Stimulated activated CD4-positive, alpha-beta T cell treated with anti-CD3 and anti-CD28 coated beads, Interleukin-12 subunit alpha, Interleukin-12 subunit beta, amount 100 ng/mL, for 48 hours (primary cell): ENCODE data around the gene PIAS1.

Experiments
- DNase-seq, 3 donors: peaks; one replicate each; pipeline ENCODE4 v3.0.0-alpha.2; 2020; ENCODE audit warnings: low read depth in 2 of 3, low spot score in 1 of 3

PIAS1 gene

DNA sequence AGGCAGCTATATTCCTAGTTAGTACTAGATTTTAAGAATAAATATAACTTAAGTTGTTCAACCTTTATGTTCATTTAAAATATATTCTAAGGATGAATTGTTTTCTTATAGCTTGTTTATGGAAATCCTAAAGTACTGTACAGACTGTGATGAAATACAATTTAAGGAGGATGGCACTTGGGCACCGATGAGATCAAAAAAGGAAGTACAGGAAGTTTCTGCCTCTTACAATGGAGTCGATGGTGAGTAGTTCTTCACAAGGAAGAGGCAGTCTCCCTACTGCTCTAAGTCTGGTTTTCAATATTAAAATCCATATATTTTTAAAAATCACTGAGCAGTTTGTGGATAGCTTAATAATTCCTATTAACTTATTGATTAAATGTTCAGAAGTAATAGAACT lies 121.4 kb downstream of the PIAS1 start:
- no peak for DNase-seq

DNA sequence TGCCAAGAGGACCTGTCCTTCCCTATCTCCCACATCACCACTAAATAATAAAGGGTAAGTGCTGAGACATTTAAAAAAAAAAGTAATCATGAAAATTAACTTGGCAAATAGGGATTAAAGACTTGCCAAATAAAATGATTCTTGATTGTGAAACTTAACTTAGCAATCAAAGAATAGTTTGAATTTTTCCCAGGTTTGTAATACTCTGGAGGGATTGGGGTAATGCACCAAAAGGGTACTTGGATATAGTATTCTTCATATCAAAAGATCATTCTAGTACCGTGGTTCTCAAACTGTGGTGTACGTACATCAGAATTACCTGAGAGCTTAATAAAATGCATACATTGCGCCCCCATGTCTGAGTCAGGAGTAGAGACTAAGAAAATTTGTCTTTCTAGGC lies 122.5 kb downstream of the PIAS1 start:
- DNase-seq, result no peak

DNA sequence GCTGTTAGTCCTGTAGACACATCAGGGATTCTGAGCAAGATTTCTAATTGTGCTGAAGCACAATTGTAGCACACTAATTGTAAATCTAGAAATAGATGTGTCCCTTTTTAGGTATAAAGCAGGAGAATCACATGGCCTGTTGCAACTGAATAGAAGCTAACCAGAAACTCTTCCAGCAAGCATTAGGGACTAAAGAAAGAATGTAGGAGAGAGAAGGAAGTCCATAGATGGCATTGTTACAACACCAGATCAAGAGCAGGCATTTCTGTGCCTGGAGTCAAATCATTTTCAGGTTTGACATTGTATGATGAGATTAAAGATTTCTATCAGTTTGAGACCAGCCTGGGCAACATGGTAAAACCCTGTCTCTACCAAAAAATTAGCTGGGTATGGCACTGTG lies 123.6 kb downstream of the PIAS1 start:
- no peak for DNase-seq

DNA sequence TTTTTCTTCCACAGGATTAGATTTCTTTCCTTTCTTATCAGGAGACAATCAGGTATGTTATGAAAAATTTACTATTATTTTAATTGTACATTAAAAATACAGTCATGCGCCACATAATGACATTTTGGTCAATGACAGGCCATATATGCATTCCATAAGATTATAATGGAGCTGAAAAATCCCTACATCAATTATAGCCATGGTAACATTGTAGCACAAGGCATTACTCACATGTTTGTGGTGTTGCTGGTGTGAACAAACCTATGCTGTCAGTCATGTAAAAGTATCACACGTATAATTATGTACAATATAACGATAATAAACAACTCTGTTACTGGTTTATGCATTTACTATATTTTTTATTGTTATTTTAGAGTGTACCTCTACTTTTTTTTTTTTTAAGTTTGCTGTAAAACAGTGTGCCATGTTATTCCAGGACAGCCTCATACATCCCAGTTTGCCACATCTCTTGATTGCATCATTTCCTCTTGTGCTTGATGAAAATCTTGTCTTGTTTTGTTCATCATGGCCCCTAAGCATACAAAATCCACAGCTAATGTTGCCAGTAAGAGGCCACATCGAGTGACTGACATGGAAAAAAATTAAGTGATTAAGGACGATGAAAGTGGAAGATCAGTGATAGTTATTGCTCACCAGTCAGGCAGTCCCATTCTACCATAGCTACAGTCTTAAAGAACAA lies 129.7 kb downstream of the PIAS1 start:
- DNase-seq, result no peak

DNA sequence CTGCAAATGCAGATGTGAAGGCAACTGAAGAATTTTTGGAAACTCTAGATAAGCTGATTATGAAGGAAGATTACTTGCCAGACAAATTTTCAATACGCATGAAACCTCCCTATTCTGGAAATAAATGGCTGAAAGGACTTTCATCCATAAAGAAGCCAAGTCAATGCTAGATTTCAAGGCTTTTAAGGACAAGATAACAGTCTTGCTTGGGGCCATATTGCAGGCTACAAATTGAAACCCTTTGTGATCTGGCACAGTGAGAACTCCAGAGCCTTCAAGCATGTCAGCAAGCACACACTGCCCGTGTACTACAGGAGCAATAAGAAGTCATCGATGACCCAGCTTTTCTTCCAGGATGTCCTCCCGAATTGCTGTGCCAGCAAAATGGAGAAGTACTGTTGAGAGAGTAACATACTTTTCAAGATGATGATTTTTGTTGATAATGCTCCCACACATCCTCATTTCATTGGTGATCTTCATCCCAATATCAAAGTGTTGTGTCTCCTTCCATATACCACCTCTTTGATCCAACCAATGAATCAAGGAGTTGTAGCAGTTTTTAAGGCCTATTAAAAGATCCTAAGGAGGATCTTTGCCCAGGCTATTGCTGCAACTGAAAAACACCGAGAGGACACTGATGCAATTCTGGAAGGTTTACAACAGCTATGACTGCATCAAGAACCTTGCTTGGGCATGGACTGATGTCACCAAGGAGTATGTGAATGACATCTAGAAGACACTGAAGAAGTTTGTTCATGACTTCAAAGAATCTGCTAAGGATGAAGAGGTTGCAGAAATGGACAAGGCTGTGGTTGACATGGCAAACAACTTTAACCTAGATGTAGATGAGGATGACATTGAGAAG lies 130.7 kb downstream of the PIAS1 start:
- no peak for DNase-seq

DNA sequence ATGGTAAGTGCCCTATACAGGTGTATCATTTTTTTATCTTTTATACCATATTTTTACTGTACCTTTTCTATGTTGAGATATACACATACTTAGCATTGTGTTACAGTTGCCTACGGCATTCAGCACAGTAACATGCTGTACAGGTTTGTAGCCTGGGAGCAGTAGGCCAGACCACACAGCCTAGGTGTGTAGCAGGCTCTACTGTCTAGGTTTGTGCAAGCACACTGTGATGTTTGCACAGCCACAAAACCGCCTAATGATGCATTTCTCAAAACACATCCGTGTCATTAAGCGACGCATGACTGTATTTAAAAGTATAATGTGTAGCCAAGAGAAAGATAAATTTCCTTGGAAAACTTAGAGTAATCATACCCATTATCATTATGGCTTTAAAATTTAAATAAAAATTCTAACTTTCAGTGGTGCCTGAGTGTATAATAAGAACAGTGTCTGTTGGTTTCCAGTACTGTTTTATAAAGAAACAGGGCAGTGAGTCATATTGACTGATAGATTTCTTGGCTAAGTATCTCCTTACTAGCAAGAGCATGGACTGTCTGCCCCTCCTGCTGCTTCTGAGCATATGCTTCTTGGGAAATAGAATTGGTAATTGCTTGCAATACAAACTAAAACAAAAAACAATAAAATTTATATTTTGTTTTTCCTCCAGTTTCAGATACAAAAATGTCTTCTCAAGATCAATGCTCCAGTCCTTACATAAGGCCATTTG lies 132.7 kb downstream of the PIAS1 start:
- DNase-seq, result no peak

DNA sequence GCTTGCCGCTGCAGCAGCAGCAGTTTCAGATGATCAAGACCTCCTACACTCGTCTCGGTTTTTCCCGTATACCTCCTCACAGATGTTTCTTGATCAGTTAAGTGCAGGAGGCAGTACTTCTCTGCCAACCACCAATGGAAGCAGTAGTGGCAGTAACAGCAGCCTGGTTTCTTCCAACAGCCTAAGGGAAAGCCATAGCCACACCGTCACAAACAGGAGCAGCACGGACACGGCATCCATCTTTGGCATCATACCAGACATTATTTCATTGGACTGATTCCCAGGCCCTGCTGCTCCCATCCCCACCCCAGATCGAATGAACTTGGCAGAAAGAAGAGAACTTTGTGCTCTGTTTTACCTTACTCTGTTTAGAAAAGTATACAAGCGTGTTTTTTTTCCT lies 133.4 kb downstream of the PIAS1 start:
- DNase-seq, result no peak

DNA sequence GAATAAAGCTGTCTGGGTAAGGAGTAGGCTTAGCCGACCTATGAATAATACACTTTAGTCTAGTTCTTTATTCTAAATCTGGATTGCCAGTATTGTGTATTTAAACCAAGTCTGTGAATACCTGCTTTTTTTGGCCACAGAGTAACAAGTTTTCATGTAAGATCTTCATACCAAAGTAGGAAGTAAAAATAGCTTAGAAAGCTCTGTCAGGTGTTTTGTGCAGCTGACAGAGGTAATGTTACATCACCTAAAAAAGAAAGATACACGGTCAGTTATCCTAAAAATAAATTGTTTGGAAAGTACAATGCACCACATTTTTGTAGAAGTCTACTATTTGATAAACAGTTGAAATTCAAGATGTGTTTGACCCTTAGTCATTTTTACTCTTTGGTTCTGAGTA lies 134.5 kb downstream of the PIAS1 start:
- no peak for DNase-seq

DNA sequence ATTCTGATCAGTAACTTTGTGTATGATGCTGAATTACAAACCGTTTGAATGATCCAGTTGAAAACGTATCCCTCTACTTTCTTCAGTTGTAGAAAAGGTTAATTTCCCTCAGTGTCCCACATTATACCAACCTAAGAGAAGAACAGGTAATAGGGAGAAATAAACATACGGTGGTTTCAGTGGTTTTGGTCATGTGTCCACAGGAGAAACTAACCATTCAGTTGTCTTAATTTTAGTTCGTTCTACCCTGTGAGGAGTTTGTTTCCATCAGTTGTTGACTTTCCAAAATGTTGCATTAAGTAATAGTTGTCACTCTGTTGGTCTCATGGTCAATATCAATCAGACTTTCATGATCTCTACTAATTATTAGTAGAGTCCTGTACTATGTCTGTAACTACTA lies 135.9 kb downstream of the PIAS1 start:
- DNase-seq, result no peak

DNA sequence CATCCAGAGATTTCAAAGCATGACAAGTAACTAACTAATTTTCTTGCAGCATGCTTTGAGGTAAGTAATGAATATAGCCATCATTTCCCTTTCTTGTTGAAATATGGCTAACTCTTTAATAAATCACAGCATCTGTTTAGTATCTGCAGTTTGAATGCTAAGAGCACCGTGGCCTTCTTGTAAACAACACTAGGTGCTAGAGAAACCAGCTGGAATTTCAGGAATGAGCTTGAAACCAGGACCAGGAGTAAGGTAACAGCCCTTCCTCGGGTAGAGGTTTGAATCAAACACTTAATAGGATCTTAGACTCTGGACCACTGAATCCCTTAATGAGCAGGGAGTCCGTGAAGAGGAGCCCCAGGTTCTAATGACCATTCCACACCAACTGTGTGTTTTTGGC lies 137.4 kb downstream of the PIAS1 start:
- no peak for DNase-seq

DNA sequence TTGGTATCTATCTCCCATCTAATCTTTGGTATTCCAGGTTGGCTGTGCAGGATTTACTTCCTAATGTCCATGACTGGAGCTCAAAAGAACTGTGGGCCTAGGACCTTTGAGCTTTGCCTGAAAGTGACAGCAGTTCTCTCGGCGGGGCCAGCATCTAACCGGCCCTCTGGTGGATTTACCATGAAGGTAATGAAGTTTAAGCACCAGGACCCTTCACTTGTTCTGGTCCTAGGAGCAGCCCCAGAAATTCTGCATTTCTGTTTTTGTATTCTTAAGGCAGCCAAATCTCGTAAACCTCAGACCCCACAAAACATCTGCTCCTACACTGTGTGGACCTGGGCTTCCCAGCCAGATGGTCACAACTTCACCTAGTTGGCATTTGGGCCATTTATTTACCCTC lies 138.0 kb downstream of the PIAS1 start:
- DNase-seq, result no peak

DNA sequence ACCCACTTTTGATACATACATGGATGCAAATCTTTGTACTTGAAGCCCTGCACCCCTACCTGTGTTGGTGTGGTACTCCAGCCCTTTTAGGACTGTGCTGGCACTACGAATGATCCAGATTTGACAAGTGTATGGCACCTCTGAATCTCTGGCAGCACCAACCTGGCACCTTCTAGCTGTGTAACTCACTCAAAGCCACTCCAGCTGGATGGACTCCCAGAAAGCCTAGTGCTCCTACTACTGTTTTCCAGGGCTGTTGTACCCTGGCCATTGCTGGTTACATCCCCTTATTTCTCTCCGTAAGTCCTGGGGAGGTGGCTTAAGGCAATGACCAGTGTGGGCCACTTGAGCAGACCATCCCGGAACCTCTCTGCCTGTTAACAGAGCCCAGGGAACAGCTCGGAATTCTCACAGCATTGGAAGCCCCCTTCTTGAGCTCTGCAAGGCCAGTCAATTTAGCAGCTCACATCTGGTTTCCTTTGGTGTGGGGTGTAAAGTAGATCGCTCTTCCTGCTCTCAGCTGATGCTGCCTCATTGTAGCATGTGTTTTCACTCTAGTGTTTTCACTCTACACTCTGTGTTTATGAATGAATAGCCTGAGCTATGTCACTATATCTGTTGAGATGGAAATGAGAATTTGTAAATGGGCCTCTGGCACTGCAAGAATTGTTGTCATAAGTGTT lies 138.8 kb downstream of the PIAS1 start:
- DNase-seq, result no peak

DNA sequence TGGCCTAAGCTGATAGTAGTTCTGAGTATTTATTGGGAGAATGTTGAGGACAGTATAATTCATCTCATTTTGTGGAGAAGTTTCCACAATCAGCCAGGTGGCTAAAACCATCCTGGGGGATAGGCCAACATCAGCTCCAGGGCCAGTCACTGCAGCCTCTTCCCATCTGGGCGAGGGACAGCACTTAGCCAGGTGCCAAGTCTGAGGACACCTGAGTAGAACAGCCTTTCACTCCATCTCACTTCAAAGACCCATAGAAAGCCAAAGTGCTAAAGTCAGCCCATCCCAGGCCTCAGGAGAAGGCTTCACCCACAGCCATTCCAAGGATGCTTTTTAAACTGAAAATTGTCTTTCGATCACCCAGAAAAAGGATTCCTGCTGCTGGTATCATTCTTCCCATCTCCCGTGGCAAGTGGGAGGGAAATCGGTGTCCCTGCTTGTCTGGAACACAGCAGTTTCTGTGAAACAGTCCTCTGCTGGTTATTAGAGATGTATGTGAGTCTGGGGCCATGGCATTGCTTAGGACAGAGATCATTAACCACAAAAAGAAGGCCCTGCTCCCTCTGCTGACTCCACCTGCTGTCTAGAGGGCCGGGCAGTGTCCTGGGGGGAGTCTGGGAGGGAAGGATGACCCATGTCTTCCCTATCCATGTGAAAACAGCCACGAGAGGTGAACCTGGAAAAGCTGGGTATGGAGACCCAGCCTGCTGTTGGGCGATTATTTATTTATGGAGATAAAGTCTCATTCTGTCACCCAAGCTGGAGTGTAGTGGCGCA lies 141.4 kb downstream of the PIAS1 start:
- DNase-seq, result no peak

DNA sequence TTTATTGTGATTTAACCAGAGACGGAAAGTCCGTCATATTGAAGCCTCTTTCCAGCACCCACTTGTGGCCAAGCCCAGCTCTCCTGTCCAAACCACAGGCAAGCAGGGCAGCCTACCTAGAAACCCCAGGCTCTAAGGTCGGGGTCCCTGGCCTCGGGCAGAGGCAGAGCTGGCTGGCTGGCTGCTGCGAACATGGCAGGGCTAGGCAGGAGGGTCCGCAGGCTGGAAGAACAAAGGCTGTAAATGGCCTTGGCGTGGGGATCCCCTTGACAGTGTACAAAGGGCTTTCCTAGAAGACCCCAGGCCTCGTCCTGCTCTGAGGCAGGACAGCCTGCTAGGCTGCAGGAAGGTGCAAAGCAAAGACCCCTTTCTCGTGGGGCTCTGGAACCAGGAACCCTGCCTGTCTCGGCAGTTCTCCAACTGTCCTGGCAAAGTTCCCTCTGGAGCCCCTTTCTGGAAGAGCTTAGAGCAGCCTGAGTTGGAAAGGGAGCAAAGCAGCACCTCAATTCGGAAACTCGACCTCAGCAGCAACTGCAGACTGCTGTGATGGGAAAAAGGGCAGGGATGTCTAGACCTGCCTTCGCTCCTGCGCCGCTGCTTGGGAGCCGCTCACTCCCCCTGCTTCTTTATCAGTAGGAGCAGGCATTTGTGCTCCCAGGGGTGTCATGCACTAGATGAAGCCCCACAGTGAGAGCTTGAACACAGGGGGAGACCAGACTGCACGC lies 142.5 kb downstream of the PIAS1 start:
- DNase-seq, result no peak

DNA sequence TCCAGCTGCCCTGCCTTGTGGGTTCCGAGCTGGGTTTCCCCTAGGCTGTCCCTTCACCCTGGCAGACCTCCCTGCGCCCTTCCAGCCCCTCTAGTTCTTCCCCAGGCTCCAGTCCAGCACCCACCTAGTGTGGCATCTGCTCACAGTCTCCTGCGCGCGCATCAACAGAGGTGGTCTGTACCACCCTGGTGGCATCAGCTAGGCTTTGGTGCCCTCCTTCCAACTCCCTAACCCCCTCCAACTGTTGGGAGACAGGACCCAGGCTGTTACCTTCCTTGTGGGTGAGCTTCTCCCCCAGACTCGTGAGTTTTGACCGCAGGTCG lies 143.0 kb downstream of the PIAS1 start:
- no peak for DNase-seq

DNA sequence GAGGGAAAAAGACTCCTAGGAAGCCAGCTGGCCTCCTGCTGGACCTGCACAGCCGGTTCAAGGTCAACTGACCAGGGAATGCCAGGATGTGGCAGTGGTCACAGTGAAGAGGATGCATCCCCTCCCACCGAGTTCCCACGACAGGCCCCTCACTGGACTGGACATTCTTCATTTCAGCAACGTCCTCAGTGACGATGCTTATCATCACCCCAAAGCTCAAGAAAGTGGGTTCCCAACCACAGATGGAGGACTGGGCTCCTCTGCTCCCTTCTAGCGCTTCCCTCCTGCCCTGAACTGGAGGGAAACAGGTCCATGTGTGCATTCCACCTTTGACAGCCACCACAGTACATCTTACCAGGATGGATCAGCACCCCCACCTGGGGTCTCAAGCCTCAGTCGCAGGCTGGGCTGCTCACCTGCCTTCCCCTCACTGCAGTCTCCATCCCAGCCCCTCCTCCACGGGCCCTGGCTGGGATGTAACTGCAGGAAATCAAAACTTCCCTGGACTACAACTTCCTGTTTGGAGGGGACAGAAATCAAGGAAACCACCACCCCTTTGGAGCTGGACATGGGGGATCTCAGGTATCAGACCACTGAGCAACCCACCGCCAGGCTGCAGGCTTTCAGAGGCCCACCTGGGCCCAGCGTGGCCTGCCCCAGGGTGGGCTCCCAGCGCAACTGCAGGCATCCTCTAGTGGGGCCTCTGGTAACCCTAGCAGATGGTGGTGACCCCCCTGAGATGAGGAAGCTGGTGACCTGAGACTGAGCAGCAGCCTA lies 143.7 kb downstream of the PIAS1 start:
- no peak for DNase-seq

DNA sequence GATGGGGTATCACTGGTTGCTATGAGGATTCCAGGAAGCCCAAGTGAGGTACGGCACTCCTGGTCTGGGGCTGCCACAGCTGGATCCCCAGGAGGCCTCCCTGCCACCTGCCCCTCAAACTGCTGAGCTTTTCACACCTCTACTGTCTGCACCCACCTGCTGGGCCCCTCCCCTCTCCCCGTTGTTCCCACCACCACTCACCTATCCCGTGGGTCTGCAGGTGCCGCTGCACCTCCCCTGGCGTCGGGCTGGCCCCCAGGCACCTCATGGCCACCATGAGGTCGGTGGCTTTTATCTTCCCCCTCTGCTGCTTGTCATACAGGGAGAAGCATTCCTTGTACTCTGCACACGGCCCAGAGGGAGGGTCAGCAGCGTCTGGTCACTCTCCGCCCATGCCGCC lies 145.2 kb downstream of the PIAS1 start:
- no peak for DNase-seq

DNA sequence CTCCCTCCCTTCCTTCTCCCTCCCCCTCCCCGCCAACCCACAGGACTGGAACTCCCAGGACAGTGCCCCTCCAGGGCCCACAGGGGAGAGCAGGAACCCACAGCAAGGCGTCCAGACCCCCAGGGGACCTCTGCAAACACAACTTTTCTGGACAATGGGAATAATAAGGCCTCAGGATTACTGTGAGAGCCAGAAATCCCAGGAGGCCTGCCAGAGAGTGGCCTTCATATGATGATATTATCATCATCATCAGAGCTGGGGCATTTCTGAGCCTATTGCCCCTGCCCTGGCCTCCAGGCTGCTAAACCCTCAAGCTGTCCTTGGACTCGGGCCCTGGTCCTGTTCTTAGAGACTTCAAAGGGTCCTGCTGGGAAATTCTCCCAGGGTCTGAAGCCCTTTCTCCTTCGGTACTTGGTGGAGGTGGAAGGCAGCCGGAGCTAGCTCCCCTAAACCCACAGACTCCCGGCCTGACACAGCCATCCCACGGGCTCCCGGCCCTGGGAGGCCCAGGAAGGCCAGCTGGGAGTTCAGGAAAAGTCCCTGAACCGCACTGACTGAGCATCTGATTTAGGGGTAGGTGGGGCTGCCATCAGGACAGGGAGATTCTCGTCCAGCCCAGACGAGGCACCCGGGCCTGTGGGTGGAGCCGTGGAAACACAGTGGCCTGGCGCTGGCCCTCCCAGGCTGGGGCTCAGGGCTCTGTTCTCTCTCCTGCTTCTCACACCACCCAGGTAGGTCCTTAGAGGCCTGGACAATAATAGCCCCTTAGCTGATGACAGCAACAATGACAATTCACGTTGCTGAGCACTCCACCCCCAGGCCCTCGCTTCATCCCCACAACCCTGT lies 146.1 kb downstream of the PIAS1 start:
- no peak for DNase-seq
